ENCODE measurements around the gene ATP6V1E1. TPM values are rescaled to one million over a fixed set of nuclear protein-coding genes. Genes with fewer than 3 reads are reported as not detected.

The ATP6V1E1 gene
- polyA plus RNA-seq, 3 donors, result 114 to 147 (median 144) TPM

GRCh38 chr22:17583151-17583550, 45.4 kb downstream of the ATP6V1E1 start:
- no peak overlapping the region for H2AFZ ChIP-seq (ENCODE audit: insufficient read depth, low read depth, low read length, poor library complexity, severe bottlenecking)
- Mint-ChIP-seq H3K36me3 (no peaks in the 10 kb centered on the region), H3K27me3 (ENCODE audit: low read depth in 3 of 3) (peaks cover 0 to 8% (median 3%) of the 10 kb centered on the region in 3 donors), H3K27ac (peak overlapping the region in 1 of 7 donors; percentile 52), H3K9me3 (peaks cover 0 to 2% (median 0%) of the 10 kb centered on the region in 7 donors), H3K4me3 (no peak overlapping the region), H3K4me1 (no peaks in the 10 kb centered on the region)
- intact Hi-C loops (cut with micrococcal nuclease), result no loop called here
- no peak overlapping the region for H3K9ac ChIP-seq (ENCODE audit: insufficient read depth, low read length, poor library complexity, severe bottlenecking)
- WGBS (ENCODE audit: insufficient coverage), result 97% methylated on average over 5 of the region's 10 CpGs
- no peak overlapping the region for H3K27ac ChIP-seq (ENCODE audit: low read depth in 1 of 2, low read length in 2 of 2)
- H4K20me1 ChIP-seq (ENCODE audit: insufficient read depth, low read length), result no peaks in the 10 kb centered on the region
- H3K27me3 ChIP-seq (ENCODE audit: control insufficient read depth in 2 of 2, insufficient read depth in 2 of 2, low read length in 2 of 2), result no peaks in the 10 kb centered on the region
- H3K4me3 ChIP-seq (replicated peaks in 1 of 3; ENCODE audit: low read depth in 2 of 3, low read length in 3 of 3), result no peak overlapping the region
- no peak for DNase-seq
- no peak for TF ChIP-seq CTCF (IDR thresholded peaks at IDR 0.05)
- no peaks in the 10 kb centered on the region for H3K79me2 ChIP-seq (ENCODE audit: insufficient read depth, low read length)
- H3K4me2 ChIP-seq (replicated peaks; ENCODE audit: extremely low read depth, low read length, poor library complexity, severe bottlenecking), result no peak overlapping the region
- H3K36me3 ChIP-seq (replicated peaks in 1 of 2; ENCODE audit: control insufficient read depth in 1 of 2, insufficient read depth in 2 of 2, low read length in 2 of 2), result no peaks in the 10 kb centered on the region
- no peaks in the 10 kb centered on the region for H3K9me3 ChIP-seq (replicated peaks in 1 of 2; ENCODE audit: control insufficient read depth in 1 of 2, insufficient read depth in 1 of 2, low read length in 2 of 2)
- no peaks in the 10 kb centered on the region for H3K4me1 ChIP-seq (ENCODE audit: control insufficient read depth in 1 of 2, insufficient read depth in 2 of 2, low read length in 2 of 2)

GRCh38 chr22:17581631-17582030, 46.9 kb downstream of the ATP6V1E1 start:
- no peaks in the 10 kb centered on the region for H3K79me2 ChIP-seq (ENCODE audit: insufficient read depth, low read length)
- no peak overlapping the region for H3K4me3 ChIP-seq (replicated peaks in 1 of 3; ENCODE audit: low read depth in 2 of 3, low read length in 3 of 3)
- no peak overlapping the region for H3K27ac ChIP-seq (ENCODE audit: low read depth in 1 of 2, low read length in 2 of 2)
- H3K9ac ChIP-seq (ENCODE audit: insufficient read depth, low read length, poor library complexity, severe bottlenecking), result no peak overlapping the region
- no peak overlapping the region for H2AFZ ChIP-seq (ENCODE audit: insufficient read depth, low read depth, low read length, poor library complexity, severe bottlenecking)
- H3K4me1 ChIP-seq (ENCODE audit: control insufficient read depth in 1 of 2, insufficient read depth in 2 of 2, low read length in 2 of 2), result no peaks in the 10 kb centered on the region
- H3K36me3 ChIP-seq (replicated peaks in 1 of 2; ENCODE audit: control insufficient read depth in 1 of 2, insufficient read depth in 2 of 2, low read length in 2 of 2), result no peaks in the 10 kb centered on the region
- H4K20me1 ChIP-seq (ENCODE audit: insufficient read depth, low read length), result no peaks in the 10 kb centered on the region
- no peak for DNase-seq
- no peak for TF ChIP-seq CTCF (IDR thresholded peaks at IDR 0.05)
- Mint-ChIP-seq H3K9me3 (peaks cover 0 to 2% (median 0%) of the 10 kb centered on the region in 7 donors), H3K36me3 (no peaks in the 10 kb centered on the region), H3K4me3 (no peak overlapping the region), H3K27ac (no peak overlapping the region), H3K27me3 (ENCODE audit: low read depth in 3 of 3) (peaks cover 0 to 10% (median 3%) of the 10 kb centered on the region in 3 donors), H3K4me1 (no peaks in the 10 kb centered on the region)
- intact Hi-C loops (cut with micrococcal nuclease), result no loop called here
- no peak overlapping the region for H3K4me2 ChIP-seq (replicated peaks; ENCODE audit: extremely low read depth, low read length, poor library complexity, severe bottlenecking)
- H3K9me3 ChIP-seq (replicated peaks in 1 of 2; ENCODE audit: control insufficient read depth in 1 of 2, insufficient read depth in 1 of 2, low read length in 2 of 2), result no peaks in the 10 kb centered on the region
- 81% methylated on average over 16 of the region's 17 CpGs for WGBS (ENCODE audit: insufficient coverage)
- no peaks in the 10 kb centered on the region for H3K27me3 ChIP-seq (ENCODE audit: control insufficient read depth in 2 of 2, insufficient read depth in 2 of 2, low read length in 2 of 2)

Measured in CD14-positive monocyte (primary cell).